ENCODE results near the gene ELMOD1. TPM values are rescaled to one million over a fixed set of nuclear protein-coding genes. Genes with fewer than 3 reads are reported as not detected.
A peak's percentile ranks its signal among the peaks of the same experiment; 100 is the strongest.

The ELMOD1 gene
- total RNA-seq, 2 experiments from 2014 or later = not detected

- Histone ChIP-seq H3K9me3 (ENCODE audit: control insufficient read depth in 1 of 2, insufficient read depth in 1 of 2, low read length in 2 of 2) (no peaks in the 10 kb centered on the region), H3K27ac (ENCODE audit: low read depth in 1 of 2, low read length in 2 of 2) (no peak overlapping the region), H3K36me3 (ENCODE audit: insufficient read depth, low read length) (peaks cover 22% of the 10 kb centered on the region), H3K4me3 (ENCODE audit: low read length) (no peak overlapping the region), H3K27me3 (ENCODE audit: control insufficient read depth in 1 of 2, insufficient read depth in 2 of 2, low read length in 2 of 2) (no peaks in the 10 kb centered on the region), H3K4me1 (ENCODE audit: insufficient read depth, low read length) (peaks cover 16% of the 10 kb centered on the region)
- DNase-seq = no peak
- Mint-ChIP-seq H3K36me3 (ENCODE audit: low read depth) (peaks cover 51% of the 10 kb centered on the region), H3K27me3 (no peaks in the 10 kb centered on the region), H3K27ac (no peak overlapping the region), H3K9me3 (no peaks in the 10 kb centered on the region), H3K4me3 (no peak overlapping the region), H3K4me1 (ENCODE audit: low read depth) (peaks cover 52% of the 10 kb centered on the region)
- intact Hi-C loops (cut with DNase I, micrococcal nuclease) = loop anchor here (5.0 to 10.0 kb wide), 3 partner anchors 211 to 906 kb away; partner anchors contain the start of gene C11orf65 (in 1 of the 2)
- ChIA-PET POLR2A (no interaction called here), CTCF (no interaction called here)
- ATAC-seq (ENCODE audit: poor library complexity) = no peak
- TF ChIP-seq, protein P1, sequence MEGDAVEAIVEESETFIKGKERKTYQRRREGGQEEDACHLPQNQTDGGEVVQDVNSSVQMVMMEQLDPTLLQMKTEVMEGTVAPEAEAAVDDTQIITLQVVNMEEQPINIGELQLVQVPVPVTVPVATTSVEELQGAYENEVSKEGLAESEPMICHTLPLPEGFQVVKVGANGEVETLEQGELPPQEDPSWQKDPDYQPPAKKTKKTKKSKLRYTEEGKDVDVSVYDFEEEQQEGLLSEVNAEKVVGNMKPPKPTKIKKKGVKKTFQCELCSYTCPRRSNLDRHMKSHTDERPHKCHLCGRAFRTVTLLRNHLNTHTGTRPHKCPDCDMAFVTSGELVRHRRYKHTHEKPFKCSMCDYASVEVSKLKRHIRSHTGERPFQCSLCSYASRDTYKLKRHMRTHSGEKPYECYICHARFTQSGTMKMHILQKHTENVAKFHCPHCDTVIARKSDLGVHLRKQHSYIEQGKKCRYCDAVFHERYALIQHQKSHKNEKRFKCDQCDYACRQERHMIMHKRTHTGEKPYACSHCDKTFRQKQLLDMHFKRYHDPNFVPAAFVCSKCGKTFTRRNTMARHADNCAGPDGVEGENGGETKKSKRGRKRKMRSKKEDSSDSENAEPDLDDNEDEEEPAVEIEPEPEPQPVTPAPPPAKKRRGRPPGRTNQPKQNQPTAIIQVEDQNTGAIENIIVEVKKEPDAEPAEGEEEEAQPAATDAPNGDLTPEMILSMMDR (IDR thresholded peaks at IDR 0.05) = no peak
These were observed 29.3 kb upstream of the ELMOD1 start for GRCh38 chr11:107561688-107562087.

- Mint-ChIP-seq H3K4me1 (ENCODE audit: low read depth) (peaks cover 56% of the 10 kb centered on the region), H3K27me3 (no peaks in the 10 kb centered on the region), H3K9me3 (no peaks in the 10 kb centered on the region), H3K27ac (peak overlapping the region; percentile 16), H3K36me3 (ENCODE audit: low read depth) (peaks cover 43% of the 10 kb centered on the region), H3K4me3 (peak overlapping the region; percentile 26)
- Histone ChIP-seq H3K9me3 (ENCODE audit: control insufficient read depth in 1 of 2, insufficient read depth in 1 of 2, low read length in 2 of 2) (no peaks in the 10 kb centered on the region), H3K27me3 (ENCODE audit: control insufficient read depth in 1 of 2, insufficient read depth in 2 of 2, low read length in 2 of 2) (no peaks in the 10 kb centered on the region), H3K36me3 (ENCODE audit: insufficient read depth, low read length) (peaks cover 21% of the 10 kb centered on the region), H3K27ac (ENCODE audit: low read depth in 1 of 2, low read length in 2 of 2) (no peak overlapping the region), H3K4me3 (ENCODE audit: low read length) (no peak overlapping the region), H3K4me1 (ENCODE audit: insufficient read depth, low read length) (peaks cover 16% of the 10 kb centered on the region)
- CTCF ChIA-PET = interaction anchor here (1.0 to 1.9 kb wide), 6 partner anchors 12 to 446 kb away, joined by 3 to 9 read pairs (median 4); partner anchors contain the start of gene CUL5
- TF ChIP-seq, protein P1 (IDR thresholded peaks at IDR 0.05) = no peak
- POLR2A ChIA-PET = no interaction called here
- ATAC-seq (ENCODE audit: poor library complexity) = no peak
- intact Hi-C loops (cut with DNase I, micrococcal nuclease) = loop anchor here (1.0 to 10.0 kb wide), 4 partner anchors 127 to 905 kb away; partner anchors contain the start of gene C11orf65 (in 1 of the 2)
- DNase-seq = no peak
These were observed 28.2 kb upstream of the ELMOD1 start for GRCh38 chr11:107562647-107563208.

- Mint-ChIP-seq H3K4me3 (peak overlapping the region; percentile 82), H3K36me3 (ENCODE audit: low read depth) (peaks cover 36% of the 10 kb centered on the region), H3K27me3 (no peaks in the 10 kb centered on the region), H3K4me1 (ENCODE audit: low read depth) (peaks cover 56% of the 10 kb centered on the region), H3K27ac (peak overlapping the region; percentile 80), H3K9me3 (no peaks in the 10 kb centered on the region)
- H3K4me3 ChIP-seq (ENCODE audit: low read length) = no peak overlapping the region
- no peaks in the 10 kb centered on the region for H3K9me3 ChIP-seq (ENCODE audit: control insufficient read depth in 1 of 2, insufficient read depth in 1 of 2, low read length in 2 of 2)
- peaks cover 15% of the 10 kb centered on the region for H3K36me3 ChIP-seq (ENCODE audit: insufficient read depth, low read length)
- H3K27me3 ChIP-seq (ENCODE audit: control insufficient read depth in 1 of 2, insufficient read depth in 2 of 2, low read length in 2 of 2) = no peaks in the 10 kb centered on the region
- H3K27ac ChIP-seq (ENCODE audit: low read depth in 1 of 2, low read length in 2 of 2) = no peak overlapping the region
- intact Hi-C loops (cut with DNase I, micrococcal nuclease) = loop anchor here (1.0 to 10.0 kb wide), 4 partner anchors 126 to 904 kb away; partner anchors contain the start of gene C11orf65 (in 1 of the 2)
- TF ChIP-seq, protein P1 (IDR thresholded peaks at IDR 0.05) = peak; percentile 57
- ChIA-PET CTCF (interaction anchor here (1.0 to 1.9 kb wide), 6 partner anchors 13 to 445 kb away, joined by 3 to 9 read pairs (median 4); partner anchors contain the start of gene CUL5), POLR2A (interaction anchor here (1.0 kb wide), 1 partner anchor 26 kb away, joined by 3 read pairs; no protein-coding TSS in a partner anchor)
- DNase-seq = peak in 11 of 14 experiments; percentile 7 to 71 (median 28)
- no peak for ATAC-seq (ENCODE audit: poor library complexity)
- H3K4me1 ChIP-seq (ENCODE audit: insufficient read depth, low read length) = peaks cover 16% of the 10 kb centered on the region
These were observed 27.2 kb upstream of the ELMOD1 start for GRCh38 chr11:107563702-107564101.

All from CD4-positive, alpha-beta T cell (primary cell).